ENCODE results near the gene ZKSCAN4. TPM values are rescaled to one million over a fixed set of nuclear protein-coding genes. Genes with fewer than 3 reads are reported as not detected.

ZKSCAN4 gene
- total and polyA plus RNA-seq, 2 of the 8 experiments (the other 6 are each of a cell fraction or from before 2014, with no cell fraction given): 2.2 to 6.6 TPM

GRCh38 chr6:28257042-28257441 is 5.0 kb upstream of the ZKSCAN4 start (continued):
- TF ChIP-seq TAF1 (IDR thresholded peaks at IDR 0.05; ENCODE audit: low read depth, low read length) (no peak), POLR2AphosphoS5 (IDR thresholded peaks at IDR 0.05; ENCODE audit: low read depth, low read length) (no peak), RBBP5 (IDR thresholded peaks at IDR 0.05; ENCODE audit: borderline replicate concordance, low read depth, low read length) (no peak), YY1 (IDR thresholded peaks at IDR 0.05; ENCODE audit: low read depth, low read length) (no peak)
